Breast epithelium (tissue), 4 donors: ENCODE data around the gene PIK3R2. TPM values are rescaled to one million over a fixed set of nuclear protein-coding genes. Genes with fewer than 3 reads are reported as not detected.

ENCODE experiments used
- DNase-seq, 2 donors: peaks; one replicate each; pipeline ENCODE4 v3.0.0-alpha.2; 2019; ENCODE audit warnings: low spot score in 2 of 2
- H3K27ac ChIP-seq, 2 donors: fragments of 200-600 bp; sonication (generic) in 1 of 2; one replicate each; pipeline ENCODE4 v1.5.1; 2016 to 2019; ENCODE audit warnings: mild to moderate bottlenecking in 1 of 2
- H3K27me3 ChIP-seq, 2 donors: fragments of 200-600 bp; sonication (generic) in 1 of 2; one replicate each; pipeline versions ENCODE4 v1.5.1 to v1.6.0; 2017 to 2019; ENCODE audit warnings: control low read depth in 1 of 2, mild to moderate bottlenecking in 1 of 2
- H3K36me3 ChIP-seq: fragments of 200-600 bp; one replicate; pipeline ENCODE4 v1.5.1; 2019
- H3K4me1 ChIP-seq, 2 donors: fragments of 200-600 bp; sonication (generic); one replicate each; pipeline ENCODE4 v1.5.1; 2016 to 2019; ENCODE audit warnings: control low read depth in 1 of 2
- H3K4me3 ChIP-seq, 3 donors: fragments of 200-600 bp; sonication (generic); 1 replicate in 2 of 3; 2 replicates in 1 of 3; pipeline ENCODE4 v1.5.1; 2016 to 2019; ENCODE audit warnings: mild to moderate bottlenecking in 3 of 3, moderate library complexity in 2 of 3
- H3K9me3 ChIP-seq, 2 donors: fragments of 200-600 bp; sonication (generic) in 1 of 2; one replicate each; pipeline ENCODE4 v1.5.1; 2016 to 2019; ENCODE audit warnings: control low read depth in 1 of 2
- POLR2A ChIP-seq: fragments of 450-650 bp; IDR thresholded peaks from one replicate; pipeline ENCODE4 v1.6.1; 2016; ENCODE audit warnings: antibody characterized with exemption, mild to moderate bottlenecking, moderate library complexity
- POLR2AphosphoS5 ChIP-seq, 3 donors: sonication (generic); formaldehyde crosslinking; IDR thresholded peaks; one replicate each; pipeline ENCODE4 v1.6.1; 2017; ENCODE audit warnings: antibody characterized with exemption in 3 of 3
- intact Hi-C: fragments of 100-400 bp; cut with DNase I; formaldehyde crosslinking; loops from one replicate; pipeline ENCODE4 v1.15.1; 2023; ENCODE audit warnings: low total_unique reads
- total RNA-seq, 3 donors: library from RNA; depleted of rRNA; stranded (reverse); fragments of >200 nt; gene quantifications; one replicate each; pipeline ENCODE4 v1.1.0, GENCODE V29; 2016
- TF ChIP-seq, protein P1 (sequence below), 3 donors: fragments of 450-650 bp; IDR thresholded peaks; one replicate each; pipeline ENCODE4 v1.5.1; 2016 to 2017; ENCODE audit warnings: antibody characterized with exemption in 3 of 3, mild to moderate bottlenecking in 3 of 3, moderate library complexity in 3 of 3

The PIK3R2 gene
- total RNA-seq, 3 donors from 2014 or later = 8.6 to 12.1 (median 8.8) TPM

DNA sequence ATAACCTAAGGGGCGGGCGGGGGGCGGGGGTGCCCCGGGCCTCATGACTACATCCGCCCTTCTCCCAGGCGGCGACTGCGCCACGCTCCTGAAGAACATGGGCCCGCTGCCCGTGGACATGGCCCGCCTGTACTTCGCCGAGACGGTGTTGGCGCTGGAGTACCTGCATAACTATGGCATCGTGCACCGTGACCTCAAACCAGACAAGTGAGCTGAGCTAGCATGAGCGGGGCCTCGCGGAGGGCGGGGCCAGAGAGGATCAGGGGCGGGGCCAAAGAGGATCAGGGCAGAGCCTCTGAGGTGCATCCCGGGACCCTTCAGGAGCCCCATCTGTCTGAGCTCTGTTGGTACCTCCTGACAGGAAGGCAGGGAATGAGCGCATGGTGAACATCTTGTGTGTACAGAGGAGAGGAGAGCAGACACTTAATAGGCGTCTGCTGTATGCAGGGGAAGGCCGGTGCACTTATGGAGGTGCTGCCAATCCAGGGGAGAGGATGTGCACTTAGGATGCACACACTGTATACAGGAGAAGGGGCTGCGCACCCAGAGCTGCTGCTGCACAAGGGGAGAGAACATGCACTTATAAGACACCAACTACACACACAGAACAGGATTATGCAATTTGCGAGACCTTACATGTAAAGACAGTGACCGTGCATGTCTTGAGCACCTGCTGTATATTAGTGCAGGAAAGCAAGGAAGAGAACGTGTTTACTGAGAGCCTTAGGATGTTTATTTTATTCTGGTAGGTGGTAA, 20.9 kb upstream of the PIK3R2 start:
- Histone ChIP-seq H3K9me3 (no peaks in the 10 kb centered on the region), H3K27me3 (no peaks in the 10 kb centered on the region), H3K27ac (no peak overlapping the region), H3K36me3 (no peaks in the 10 kb centered on the region), H3K4me1 (no peaks in the 10 kb centered on the region), H3K4me3 (no peak overlapping the region)
- TF ChIP-seq, protein P1, sequence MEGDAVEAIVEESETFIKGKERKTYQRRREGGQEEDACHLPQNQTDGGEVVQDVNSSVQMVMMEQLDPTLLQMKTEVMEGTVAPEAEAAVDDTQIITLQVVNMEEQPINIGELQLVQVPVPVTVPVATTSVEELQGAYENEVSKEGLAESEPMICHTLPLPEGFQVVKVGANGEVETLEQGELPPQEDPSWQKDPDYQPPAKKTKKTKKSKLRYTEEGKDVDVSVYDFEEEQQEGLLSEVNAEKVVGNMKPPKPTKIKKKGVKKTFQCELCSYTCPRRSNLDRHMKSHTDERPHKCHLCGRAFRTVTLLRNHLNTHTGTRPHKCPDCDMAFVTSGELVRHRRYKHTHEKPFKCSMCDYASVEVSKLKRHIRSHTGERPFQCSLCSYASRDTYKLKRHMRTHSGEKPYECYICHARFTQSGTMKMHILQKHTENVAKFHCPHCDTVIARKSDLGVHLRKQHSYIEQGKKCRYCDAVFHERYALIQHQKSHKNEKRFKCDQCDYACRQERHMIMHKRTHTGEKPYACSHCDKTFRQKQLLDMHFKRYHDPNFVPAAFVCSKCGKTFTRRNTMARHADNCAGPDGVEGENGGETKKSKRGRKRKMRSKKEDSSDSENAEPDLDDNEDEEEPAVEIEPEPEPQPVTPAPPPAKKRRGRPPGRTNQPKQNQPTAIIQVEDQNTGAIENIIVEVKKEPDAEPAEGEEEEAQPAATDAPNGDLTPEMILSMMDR (IDR thresholded peaks at IDR 0.05) = no peak
- no peak for TF ChIP-seq POLR2AphosphoS5 (IDR thresholded peaks at IDR 0.05)
- no peak for DNase-seq
- intact Hi-C loops = no loop called here

- Histone ChIP-seq H3K36me3 (no peaks in the 10 kb centered on the region), H3K27ac (no peak overlapping the region), H3K4me3 (no peak overlapping the region), H3K4me1 (no peaks in the 10 kb centered on the region), H3K9me3 (no peaks in the 10 kb centered on the region), H3K27me3 (no peaks in the 10 kb centered on the region)
- intact Hi-C loops = no loop called here
- TF ChIP-seq, protein P1 (IDR thresholded peaks at IDR 0.05) = no peak
- TF ChIP-seq POLR2AphosphoS5 (IDR thresholded peaks at IDR 0.05) (no peak), POLR2A (no peak)
- no peak for DNase-seq
Observed at GRCh38 chr19:18135712-18136584, 17.0 kb upstream of the PIK3R2 start.

GRCh38 chr19:18137242-18137641, 15.7 kb upstream of the PIK3R2 start:
- H3K36me3 ChIP-seq = no peaks in the 10 kb centered on the region
- no peak for DNase-seq
- no peak for TF ChIP-seq POLR2AphosphoS5 (IDR thresholded peaks at IDR 0.05)
- TF ChIP-seq POLR2A = no peak
- TF ChIP-seq, protein P1 (IDR thresholded peaks at IDR 0.05) = no peak
- H3K27ac ChIP-seq = no peak overlapping the region
- no peaks in the 10 kb centered on the region for H3K9me3 ChIP-seq
- intact Hi-C loops = no loop called here
- H3K4me1 ChIP-seq = no peaks in the 10 kb centered on the region
- H3K4me3 ChIP-seq = no peak overlapping the region
- H3K27me3 ChIP-seq = no peaks in the 10 kb centered on the region

GRCh38 chr19:18137657-18138339, 15.2 kb upstream of the PIK3R2 start:
- Histone ChIP-seq H3K9me3 (no peaks in the 10 kb centered on the region), H3K36me3 (no peaks in the 10 kb centered on the region), H3K4me1 (no peaks in the 10 kb centered on the region), H3K27ac (no peak overlapping the region), H3K27me3 (no peaks in the 10 kb centered on the region), H3K4me3 (no peak overlapping the region)
- intact Hi-C loops = no loop called here
- DNase-seq = no peak
- TF ChIP-seq, protein P1 (IDR thresholded peaks at IDR 0.05) = no peak
- TF ChIP-seq POLR2AphosphoS5 (IDR thresholded peaks at IDR 0.05) = no peak
